HG02938 (cell line): ENCODE measurements around the gene ZYG11B.
"Not testable (repeated sequence)": the region's sequence is repeated elsewhere in the genome, so short reads cannot be mapped to it uniquely, and the experiment has no call there.

Experiments
- ATAC-seq: cut with Tn5 transposase; IDR thresholded peaks from one replicate; pipeline ENCODE4 v1.9.1; 2021; ENCODE audit warnings: mild to moderate bottlenecking, moderate library complexity; ENCODE audit not compliant: unreplicated experiment

ZYG11B gene

DNA sequence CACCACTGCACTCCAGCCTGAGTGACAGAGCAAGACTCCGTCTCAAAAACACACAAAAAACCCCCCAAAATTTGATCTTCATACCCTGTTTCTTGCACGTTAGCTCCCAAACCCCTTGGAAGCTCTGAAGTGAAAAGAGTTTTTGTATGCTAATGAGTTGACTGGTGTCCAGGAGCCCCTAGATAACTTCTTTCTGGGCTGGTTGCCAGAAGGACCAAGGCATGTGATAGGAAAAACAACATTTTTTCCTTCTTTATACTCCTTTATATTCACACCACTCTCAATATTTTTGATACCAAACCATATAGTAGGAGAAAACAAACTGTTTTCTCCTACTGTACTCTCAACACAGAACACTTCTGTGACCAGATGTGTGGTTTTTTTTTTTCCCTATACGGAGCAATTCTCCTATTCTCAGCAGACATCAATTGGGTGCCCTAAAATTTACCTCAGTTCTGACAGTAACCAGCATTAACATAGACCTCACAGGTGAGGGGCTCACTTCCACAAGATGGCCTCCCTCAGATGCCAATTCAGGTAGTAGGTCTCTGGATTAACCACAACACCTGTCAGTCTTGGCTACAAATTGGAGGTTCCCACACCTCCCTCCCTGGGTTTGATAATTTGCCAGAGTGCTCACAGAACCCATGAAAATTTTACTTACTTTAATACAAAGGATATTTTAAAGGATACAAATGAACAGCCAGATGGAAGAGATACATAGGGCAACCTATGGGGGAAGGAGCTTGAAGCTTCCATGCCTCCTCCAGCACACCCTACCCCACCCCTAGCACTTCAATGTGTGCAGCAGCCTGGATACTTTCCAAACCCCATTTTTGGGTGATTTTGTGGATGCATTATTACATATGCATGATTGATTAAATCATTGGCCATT is 25.6 kb downstream of the ZYG11B start:
- ATAC-seq: no peak

DNA sequence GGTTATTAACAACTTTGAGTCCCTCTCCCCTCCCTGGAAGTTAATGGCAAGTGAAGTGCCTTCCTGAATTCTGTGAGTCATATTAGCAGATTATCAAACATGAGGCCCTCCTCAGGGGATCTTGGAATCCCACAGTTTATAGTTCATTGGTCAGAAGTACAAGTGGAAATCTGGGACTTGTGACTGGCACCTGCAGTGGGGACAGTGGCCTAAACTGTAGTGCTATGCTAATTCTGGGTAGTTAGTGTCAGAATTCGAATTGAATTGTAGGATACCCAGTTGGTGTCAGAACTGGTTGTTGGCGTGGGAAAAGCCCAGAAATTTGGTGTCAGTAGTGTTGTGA is 26.2 kb downstream of the ZYG11B start:
- ATAC-seq: no peak

DNA sequence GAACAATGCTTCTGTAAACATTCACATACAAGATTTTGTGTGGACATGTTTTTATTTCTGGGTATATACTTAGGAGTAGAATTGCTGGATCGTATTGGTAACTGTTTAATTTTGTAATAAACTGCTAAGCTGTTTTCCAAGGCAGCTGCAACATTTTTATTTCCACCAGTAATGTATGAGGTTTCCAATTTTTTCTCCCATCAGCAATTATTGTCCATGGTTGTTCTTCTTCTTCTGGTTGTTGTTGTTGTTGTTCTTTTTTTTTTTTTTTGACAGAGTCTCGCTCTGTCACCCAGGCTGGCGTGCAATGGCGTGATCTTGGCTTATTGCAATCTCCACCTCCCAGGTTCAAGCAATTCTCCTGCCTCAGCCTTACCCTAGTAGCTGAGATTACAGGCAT is 26.9 kb downstream of the ZYG11B start:
- ATAC-seq: no peak

DNA sequence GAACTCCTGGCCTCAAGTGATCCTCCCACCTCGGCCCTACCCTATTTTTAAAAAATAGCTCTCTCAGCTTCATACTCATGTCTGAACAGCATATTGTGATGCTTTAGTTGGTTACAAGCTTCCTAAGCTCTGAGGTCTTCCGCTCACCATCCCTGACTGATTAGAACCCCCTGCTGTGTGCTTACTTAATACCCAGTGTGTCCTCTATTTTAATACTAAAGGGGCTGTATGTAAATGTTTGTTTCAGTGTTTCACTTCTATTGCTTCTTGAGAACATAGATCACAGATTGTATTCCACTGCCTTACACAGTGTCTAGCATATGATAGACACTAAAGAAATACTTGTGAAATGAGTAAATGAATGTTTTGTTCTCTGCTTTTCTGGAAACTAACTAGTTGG is 29.8 kb downstream of the ZYG11B start:
- no peak for ATAC-seq

DNA sequence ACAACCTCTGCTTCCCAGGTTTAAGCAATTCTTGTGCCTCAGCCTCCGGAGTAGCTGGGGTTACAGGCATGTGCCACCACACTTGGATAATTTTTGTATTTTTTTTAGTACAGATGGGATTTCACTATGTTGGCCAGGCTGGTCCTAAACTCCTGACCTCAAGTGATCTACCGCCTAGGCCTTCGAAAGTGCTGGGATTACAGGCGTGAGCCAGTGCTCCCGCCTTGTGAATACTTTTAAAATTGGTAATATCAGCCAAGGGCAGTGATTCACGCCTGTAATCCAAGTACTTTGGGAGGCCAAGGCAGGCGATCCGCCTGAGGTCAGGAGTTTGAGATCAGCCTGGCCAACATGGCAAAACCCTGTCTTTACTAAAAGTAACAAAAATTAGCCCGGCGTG is 33.7 kb downstream of the ZYG11B start:
- ATAC-seq: no peak

DNA sequence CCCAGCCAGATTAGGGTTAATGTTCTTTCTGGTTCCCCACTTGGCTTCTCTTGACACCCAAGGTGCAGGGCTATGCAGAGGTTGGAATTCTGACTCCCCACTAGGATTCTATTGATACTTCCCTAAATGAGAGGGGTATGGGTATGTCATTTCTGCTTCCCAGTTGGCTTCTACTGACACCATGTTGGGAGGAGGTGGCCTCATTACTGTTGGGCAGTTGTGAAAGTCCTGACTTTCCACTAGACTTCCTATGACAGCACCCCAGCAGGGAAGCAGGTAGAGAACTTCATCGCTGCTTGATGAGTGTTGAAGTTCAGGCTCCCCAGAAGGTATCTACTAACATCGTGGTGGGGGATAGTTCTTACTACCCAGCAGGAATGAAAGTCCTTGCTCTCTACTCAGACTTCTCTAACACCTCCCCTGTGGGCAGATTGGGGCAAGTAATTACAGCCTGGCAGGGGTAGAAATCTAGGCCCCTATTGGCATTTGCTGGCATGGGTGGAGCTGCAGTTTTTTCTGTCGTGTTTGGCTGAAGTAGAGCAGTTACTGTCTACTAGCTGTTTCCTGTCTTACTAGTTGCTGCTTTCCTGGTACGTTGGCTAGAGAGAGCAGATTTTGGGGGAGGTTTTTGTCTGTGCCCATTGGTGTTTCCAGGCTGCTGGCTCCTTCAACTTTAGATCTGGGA is 41.5 kb downstream of the ZYG11B start:
- no peak for ATAC-seq

DNA sequence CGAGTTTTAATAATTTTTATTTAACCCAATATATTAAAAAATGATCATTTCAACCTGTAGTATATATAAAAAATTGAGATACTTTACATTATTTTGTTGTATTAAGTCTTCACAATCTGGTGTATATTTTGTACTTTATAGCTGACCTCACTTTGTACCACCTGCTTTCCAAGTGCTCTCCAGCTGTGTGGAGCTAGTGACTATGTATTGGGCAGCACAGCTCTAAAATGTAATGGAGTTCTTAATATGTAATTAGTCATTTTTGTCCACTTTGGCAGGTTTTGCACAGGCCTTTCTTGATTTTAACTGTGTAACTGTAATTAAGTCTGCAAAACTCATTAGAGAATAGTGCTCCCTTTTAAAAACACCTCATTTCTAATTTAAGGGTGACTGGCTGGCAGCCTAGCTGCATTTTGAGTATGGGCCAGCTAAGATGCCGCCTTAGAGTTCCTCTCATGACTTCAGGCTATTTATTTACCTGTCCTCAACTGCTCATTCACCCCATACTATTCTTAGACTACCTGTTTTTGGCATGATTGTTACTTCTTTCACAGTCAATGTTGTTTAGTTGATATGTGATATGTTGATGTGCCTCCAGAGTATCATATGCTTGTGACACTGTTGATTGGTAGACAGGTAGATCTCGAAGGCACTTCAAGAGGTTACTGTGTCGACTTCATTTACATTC is 43.2 kb downstream of the ZYG11B start:
- no peak for ATAC-seq

DNA sequence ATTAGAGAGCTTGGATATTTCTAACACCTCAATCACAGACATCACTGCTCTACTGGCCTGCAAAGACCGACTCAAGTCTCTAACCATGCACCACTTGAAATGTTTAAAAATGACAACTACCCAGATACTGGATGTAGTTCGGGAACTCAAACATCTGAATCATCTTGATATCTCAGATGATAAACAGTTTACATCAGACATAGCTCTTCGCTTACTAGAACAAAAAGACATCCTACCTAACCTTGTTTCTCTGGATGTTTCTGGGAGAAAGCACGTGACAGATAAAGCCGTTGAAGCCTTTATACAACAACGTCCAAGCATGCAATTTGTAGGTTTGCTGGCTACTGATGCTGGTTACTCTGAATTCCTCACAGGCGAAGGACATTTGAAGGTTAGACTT is 45.1 kb downstream of the ZYG11B start:
- no peak for ATAC-seq

DNA sequence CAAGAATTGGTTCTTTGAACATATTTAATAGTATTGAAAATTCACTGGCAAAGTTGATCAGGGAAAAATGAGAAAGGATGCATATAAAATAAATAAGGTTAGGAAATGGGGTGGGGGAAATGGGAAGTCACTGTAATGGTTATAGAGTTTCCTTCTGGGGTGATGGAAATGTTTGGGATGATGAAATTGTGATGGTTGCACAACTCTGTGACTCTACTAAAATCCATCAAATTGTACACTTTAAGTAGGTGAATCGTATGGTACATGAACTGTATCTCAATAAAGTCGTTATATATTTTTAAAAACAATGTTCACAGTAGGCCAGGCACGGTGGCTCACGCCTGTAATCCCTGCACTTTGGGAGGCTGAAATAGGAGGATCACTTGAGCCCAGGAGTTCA is 59.9 kb downstream of the ZYG11B start:
- no peak for ATAC-seq

DNA sequence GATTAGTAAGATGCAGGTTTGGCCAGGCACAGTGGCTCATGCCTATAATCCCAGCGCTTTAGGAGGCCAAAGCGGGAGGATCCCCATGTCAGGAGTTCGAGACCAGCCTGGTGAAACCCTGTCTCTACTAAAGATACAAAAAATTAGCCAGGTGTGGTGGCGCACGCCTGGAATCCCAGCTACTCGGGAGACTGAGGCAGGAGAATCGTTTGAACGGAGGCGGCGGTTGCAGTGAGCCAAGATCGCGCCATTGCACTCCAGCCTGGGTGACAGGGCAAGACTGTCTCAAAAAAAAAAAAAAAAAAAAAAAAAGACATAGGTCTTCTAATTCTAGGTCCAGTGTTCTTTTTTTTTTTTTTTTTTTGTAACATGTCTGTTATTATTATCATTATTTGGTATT is 64.2 kb downstream of the ZYG11B start:
- not testable (repeated sequence) for ATAC-seq

DNA sequence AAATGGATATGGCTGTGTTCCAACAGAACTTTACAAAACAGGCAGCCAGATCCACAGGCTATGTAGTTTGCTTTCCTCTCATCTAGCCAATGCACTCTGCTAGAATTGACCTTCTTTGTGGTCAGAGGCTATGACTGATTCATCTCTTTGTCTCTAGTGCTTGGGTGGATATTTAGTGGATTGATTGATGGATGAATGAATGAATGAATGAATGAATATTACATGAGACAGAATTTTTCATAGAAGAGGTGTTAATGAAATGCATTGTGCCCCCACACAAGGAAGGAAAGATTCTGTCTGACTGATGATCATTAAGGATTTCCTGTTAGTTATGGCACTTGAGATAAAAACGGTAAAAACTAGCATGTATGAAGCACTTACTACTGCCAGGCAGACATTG is 65.8 kb downstream of the ZYG11B start:
- no peak for ATAC-seq

DNA sequence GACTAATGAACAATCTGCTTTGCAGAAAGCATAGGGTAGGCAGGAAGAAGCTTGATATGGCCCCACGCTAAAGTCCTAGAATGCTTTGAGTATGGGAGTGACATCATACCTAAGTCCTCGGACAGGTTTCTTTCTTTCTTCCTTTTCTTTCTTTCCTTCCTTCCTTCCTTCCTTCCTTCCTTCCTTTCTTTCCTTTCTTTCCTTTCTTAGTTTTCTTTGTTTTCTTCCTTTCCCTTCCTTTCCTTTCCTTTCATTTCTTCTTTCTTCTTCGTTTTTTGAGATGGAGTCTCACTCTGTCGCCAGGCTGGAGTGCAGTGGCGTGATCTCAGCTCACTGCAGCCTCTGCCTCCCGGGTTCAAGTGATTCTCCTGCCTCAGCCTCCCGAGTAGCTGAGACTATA is 67.5 kb downstream of the ZYG11B start:
- ATAC-seq: not testable (repeated sequence)

DNA sequence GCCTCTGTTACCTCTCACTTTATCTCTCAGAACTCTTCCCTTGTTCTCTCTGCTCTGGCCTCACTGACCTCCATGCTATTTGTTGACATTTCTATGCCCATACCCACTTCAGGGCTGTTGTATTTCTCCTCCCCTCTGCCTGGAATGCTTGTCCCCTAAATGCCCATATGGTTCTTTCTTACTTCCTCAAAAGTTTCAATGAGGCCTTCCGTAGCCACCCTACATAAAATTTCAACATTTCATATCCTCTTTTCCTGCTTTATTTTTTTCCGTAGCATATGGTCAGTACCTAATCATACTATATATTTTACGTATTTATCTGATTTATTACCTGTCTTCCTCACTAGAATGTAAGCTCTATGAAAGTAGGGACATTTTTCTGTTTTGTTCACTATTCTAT is 69.2 kb downstream of the ZYG11B start:
- ATAC-seq: no peak

DNA sequence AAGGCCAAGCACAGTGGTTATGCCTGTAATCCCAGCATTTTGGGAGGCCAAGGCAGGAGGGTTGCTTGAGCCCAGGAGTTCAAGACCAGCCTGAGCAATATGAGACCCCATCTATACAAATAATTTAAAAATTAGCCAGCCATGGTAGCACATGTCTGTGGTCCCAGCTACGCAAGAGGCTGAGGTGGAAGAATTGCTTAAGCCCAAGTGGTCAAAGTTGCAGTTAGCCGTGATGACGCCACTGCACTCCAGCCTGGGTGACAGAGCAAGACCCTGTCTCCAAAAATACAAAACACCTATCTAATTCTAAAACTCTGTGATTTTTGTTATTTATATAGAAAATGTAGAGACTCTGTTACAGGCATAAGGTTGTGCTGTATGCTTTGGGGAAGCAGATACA is 72.1 kb downstream of the ZYG11B start:
- ATAC-seq: no peak

DNA sequence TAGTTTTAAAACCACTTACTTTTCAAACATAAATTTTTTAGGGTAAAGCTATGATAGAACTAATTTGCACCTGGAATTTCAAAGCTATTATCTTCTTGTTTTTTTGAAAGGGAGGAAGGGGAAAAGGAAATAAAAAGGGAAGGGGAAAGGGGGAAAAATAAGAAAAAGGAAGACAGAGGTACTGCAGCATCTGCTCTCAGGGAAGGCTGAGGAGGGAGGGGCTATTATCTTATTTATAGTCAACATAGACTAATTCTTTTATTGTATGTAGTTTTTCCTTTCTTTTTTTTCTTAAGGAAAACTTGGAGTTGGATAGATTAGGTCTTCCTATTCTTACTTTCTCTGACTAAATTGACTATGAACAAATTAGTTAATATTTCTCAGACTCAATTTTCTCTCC is 74.8 kb downstream of the ZYG11B start:
- ATAC-seq: no peak

DNA sequence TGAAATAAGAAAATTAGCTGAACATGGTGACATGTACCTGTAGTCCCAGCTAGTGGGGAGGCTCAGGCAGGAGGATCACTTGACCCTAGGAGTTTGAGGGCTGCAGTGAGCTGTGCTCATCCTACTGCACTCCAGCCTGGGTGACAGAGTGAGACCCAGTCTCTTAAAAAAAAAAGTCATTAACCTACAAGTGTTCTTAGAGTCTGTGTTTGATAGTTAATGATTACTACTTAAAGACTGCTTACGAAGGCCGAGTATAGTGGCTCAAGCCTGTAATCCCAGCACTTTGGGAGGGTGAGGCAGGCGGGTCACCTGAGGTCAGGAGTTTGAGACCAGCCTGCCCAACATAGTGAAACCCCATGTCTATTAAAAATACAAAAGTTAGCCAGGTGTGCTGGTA is 77.8 kb downstream of the ZYG11B start:
- ATAC-seq: not testable (repeated sequence)

DNA sequence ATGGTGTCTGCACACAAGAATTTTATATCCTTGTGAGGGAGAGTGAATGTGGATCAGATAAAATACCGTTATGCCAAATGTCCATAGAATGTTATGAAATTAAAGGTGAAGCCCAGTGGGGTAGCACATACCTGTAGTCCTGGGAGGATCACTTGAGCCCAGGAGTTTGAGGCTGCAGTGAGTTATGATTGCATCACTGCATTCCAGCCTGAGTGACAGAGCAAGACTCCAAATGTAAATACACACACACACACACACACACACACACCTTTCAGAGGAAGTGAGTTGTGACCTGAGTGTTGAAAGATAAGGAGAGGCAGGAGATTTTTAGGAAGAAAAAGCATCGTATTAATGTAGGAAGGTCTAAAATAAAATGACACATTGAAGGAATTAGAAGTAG is 88.2 kb downstream of the ZYG11B start:
- no peak for ATAC-seq

DNA sequence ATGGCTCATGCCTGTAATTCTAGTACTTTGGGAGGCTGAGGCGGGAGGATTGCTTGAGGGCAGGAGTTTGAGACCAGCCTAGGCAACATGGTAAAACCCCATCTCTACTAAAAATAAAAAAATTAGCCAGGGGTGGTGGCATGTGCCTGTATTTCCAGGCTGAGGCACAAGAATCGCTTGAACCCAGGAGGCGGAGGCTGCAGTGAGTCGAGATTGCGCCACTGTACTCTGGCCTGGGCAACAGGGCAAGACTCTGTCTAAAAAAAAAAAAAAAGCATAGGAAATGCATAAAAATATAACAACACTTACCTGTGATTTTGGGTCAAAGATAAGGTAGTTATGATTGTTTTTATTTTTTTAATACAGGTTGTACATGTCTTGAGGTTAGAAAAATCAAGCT is 94.6 kb downstream of the ZYG11B start:
- ATAC-seq: not testable (repeated sequence)

DNA sequence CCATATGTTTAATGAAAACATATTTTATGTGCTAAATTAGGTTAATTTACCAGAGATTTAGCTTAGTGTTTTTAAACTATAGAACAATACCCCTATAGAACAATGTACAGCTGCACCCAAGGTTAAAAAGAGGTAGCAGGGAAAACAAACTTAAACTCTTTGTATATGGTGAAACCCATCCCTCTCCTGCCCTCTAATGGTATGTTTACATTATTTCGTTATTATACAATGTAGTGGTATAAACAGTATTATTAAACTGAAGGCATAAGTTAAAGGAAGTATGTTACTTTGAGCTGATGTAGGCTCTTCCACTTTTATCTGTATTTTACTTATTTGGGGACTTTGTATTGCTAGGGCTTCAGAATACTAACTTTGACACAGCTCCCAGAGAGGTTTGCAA is 99.6 kb downstream of the ZYG11B start:
- no peak for ATAC-seq

DNA sequence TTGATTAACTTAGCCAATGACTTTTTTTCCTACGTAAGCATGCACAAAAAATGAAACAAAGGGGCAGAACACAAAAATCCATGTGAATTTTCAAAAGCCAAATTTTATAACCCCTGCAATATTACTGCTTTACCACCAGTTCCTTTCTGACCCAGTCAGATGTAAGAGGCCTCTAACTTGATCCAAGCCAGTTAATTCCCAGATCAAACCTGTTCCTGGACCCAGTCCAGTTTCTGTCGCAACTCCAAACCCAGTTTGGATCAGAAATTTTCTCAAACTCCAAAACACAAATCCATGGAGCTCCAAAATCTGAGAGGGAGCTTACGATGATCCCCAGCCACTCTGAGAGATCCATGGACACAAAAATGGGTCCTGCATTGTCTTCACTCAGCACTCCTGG is 108.5 kb downstream of the ZYG11B start:
- ATAC-seq: no peak

DNA sequence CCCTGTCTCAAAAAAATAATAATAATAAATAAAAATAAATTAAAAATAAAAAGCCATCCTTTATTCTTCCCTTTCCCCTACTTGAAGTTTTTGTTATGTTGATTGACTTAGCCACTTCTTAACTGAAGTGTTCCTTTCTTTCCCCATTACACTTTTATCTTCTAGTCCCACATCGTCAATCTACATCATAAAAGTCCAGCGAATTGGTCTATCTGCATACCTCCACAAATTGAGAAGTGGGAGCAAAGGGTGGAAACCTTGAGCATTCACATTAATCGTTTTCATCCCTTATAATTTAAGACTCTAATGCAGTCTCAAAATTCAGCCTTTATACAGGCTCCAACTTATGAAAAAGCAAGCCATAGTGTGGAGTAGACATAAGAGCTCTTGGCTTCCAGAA is 109.8 kb downstream of the ZYG11B start:
- ATAC-seq: no peak

DNA sequence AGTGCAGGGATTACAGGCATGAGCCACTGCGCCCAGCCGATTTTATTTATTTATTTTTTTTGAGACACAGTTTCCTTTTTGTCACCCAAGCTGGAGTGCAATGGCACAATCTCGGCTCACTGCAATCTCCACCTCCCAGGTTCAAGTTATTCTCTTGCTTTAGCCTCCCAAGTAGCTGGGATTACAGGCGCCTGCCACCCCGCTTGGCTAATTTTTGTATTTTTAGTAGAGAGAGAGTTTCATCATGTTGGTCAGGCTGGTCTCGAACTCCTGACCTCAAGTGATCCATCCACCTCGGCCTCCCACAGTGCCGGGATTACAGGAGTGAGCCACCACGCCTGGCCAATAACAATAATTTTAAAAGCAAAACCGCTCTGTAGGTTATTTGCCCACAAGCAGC is 112.9 kb downstream of the ZYG11B start:
- ATAC-seq: not testable (repeated sequence)
